AG09319 (cell line): ENCODE measurements around the gene RBSN.

Experiments
- DNase-seq: peaks from one replicate; pipeline ENCODE4 v3.0.0-alpha.2; 2010; ENCODE audit warnings: low read depth; ENCODE audit errors: extremely low read depth
- CTCF ChIP-seq: IDR thresholded peaks from 2 replicates; pipeline ENCODE4 v1.5.1; 2011; ENCODE audit warnings: low read depth, mild to moderate bottlenecking, inconsistent platforms, low read length, moderate library complexity

The RBSN gene

GRCh38 chr3:15045667-15046066 lies 53.3 kb downstream of the RBSN start:
- DNase-seq: no peak

GRCh38 chr3:15044326-15044725 lies 54.6 kb downstream of the RBSN start:
- TF ChIP-seq CTCF: no peak
- no peak for DNase-seq

More at GRCh38 chr3:15045667-15046066, 53.3 kb downstream of the RBSN start:
- TF ChIP-seq CTCF: no peak

DNA sequence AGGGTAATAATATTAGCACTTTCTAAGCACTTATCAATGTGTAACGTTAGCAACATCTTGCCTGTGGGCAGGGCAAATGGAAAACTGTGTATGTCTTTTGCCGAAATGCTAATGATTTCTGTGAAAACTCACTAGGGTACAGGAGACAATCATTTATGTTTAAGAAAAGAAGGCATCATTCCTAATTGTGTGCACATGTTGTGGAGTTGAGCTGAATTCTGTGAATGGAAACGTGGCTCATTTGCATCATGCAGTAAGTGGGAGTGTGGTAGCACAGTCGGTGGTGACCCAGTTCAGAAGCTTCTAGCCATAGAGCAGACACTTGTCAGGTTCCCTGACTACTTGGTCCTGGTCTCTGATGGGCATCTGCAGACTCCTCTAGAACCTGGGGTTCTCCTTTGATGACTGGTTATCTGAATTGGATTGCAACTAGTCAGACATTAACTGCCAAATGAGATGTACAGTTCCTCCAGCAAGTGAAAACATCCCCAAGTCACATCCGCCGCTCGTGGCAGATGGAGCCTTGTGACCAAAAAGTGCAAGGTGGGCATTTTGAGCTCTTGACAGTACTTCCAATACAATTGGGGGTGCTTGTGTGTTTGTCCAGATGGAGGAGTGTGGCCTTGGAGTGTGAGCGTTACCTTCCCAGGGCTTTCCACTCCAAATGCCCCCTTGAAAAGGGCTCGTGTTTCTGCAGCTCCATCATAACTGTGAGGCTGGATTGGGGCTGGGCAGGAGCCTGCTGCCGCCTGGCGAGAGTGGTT lies 55.4 kb downstream of the RBSN start:
- no peak for TF ChIP-seq CTCF
- no peak for DNase-seq

DNA sequence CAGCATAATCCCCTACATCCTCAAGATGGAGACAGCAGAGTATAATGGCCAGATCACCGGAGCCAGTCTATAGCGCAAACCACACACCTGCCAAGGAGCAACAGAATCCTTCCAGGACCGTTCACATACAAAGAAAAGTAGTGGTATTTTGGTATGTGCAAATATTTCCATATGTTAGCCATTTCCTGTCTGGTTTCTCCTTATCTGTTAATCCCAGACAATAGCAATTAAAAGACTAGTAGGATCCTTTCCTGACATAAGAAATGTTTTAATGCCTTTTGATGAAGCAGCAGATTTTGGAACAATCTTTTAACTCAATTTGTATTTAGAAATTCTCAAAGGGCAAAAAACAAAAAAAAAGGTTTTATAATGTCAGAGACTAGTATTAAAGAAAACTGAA lies 56.0 kb downstream of the RBSN start:
- TF ChIP-seq CTCF: no peak
- DNase-seq: no peak

GRCh38 chr3:15041950-15042349 lies 57.0 kb downstream of the RBSN start:
- no peak for DNase-seq
- no peak for TF ChIP-seq CTCF

DNA sequence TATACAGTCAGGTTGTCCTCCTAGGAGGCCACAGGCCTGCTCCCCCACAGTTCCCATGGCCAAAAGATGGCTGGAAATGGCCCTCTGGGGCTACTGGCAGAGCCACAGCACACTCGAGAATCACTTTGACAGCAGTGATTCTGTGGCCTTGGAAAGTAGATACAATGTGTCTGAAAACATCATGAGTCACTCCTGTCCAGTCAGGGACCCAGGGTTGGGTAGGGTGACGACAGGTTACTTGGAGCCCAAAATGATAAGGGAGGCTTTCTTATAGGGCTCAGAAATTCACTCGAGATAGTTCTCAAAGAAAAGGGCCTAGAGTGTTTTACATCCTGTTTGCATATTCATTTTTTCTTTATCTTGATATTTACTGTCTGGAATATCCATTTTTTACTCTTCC lies 58.1 kb downstream of the RBSN start:
- no peak for TF ChIP-seq CTCF
- DNase-seq: no peak

DNA sequence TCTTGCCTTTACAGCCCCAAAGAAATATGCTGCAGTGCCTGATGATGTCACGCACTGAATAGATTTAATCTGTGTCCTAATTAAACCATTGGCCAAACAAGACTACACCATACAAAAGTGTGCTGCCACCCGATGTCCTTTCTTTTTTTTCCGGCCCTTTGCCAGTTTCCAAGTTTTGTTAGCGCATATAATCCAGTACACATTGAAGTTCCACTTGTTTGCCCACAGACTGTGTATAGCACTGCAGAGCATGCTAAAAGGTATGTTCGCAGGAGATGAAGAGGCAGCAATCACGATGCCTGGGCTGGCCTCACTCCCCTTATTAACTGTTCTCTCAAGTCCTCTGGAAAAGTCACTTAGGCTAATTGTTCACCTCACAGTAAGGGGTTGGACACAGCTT lies 60.6 kb downstream of the RBSN start:
- no peak for DNase-seq

More for the DNA sequence above, 60.6 kb downstream of the RBSN start:
- TF ChIP-seq CTCF: no peak
